ENCODE data around the gene IL36B. TPM values are rescaled to one million over a fixed set of nuclear protein-coding genes. Genes with fewer than 3 reads are reported as not detected.

The IL36B gene
- total RNA-seq, 4 donors from 2014 or later: not detected

DNA sequence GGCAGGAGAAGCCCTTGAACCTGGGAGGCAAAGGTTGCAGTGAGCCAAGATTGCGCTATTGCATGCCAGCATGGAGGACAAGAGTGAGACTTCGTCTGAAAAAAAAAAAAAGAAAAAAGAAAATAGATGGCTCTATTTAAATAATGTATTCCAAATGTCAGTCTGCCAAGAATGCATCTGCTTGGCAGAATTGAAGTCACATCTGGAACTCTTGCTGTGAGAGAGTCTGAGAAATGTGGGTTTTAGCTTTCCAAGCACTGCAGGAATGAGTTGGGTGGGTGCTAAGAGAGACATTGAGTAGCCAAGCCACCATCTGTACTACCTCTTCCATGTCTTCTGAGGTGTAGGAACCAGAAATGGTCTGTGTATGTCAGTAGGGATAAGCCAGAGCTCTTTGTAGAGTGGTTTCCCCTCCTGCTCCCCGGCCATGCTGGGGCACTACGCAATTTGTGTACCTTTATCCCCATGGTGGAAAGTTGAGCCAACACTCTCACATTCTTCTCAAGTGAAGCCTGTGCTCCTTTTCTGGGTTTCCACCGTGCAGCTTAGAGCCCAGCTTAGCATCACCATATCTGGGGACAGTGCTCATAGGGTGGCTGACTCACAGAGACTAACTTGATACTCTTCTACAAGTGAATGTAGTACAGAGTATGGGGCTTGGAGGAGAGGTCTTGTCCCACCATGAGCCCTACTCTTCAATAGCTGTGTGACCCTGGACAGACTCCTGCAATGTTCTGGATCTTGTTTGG, 40.4 kb upstream of the IL36B start:
- Histone ChIP-seq H3K27me3 (no peaks in the 10 kb centered on the region), H3K9me3 (no peaks in the 10 kb centered on the region), H3K4me1 (no peaks in the 10 kb centered on the region), H3K27ac (no peak overlapping the region), H3K4me3 (no peak overlapping the region), H3K36me3 (no peaks in the 10 kb centered on the region)
- no peak for DNase-seq
- TF ChIP-seq POLR2A (IDR thresholded peaks at IDR 0.05): no peak
- TF ChIP-seq, protein P1, sequence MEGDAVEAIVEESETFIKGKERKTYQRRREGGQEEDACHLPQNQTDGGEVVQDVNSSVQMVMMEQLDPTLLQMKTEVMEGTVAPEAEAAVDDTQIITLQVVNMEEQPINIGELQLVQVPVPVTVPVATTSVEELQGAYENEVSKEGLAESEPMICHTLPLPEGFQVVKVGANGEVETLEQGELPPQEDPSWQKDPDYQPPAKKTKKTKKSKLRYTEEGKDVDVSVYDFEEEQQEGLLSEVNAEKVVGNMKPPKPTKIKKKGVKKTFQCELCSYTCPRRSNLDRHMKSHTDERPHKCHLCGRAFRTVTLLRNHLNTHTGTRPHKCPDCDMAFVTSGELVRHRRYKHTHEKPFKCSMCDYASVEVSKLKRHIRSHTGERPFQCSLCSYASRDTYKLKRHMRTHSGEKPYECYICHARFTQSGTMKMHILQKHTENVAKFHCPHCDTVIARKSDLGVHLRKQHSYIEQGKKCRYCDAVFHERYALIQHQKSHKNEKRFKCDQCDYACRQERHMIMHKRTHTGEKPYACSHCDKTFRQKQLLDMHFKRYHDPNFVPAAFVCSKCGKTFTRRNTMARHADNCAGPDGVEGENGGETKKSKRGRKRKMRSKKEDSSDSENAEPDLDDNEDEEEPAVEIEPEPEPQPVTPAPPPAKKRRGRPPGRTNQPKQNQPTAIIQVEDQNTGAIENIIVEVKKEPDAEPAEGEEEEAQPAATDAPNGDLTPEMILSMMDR (IDR thresholded peaks at IDR 0.05): no peak

DNA sequence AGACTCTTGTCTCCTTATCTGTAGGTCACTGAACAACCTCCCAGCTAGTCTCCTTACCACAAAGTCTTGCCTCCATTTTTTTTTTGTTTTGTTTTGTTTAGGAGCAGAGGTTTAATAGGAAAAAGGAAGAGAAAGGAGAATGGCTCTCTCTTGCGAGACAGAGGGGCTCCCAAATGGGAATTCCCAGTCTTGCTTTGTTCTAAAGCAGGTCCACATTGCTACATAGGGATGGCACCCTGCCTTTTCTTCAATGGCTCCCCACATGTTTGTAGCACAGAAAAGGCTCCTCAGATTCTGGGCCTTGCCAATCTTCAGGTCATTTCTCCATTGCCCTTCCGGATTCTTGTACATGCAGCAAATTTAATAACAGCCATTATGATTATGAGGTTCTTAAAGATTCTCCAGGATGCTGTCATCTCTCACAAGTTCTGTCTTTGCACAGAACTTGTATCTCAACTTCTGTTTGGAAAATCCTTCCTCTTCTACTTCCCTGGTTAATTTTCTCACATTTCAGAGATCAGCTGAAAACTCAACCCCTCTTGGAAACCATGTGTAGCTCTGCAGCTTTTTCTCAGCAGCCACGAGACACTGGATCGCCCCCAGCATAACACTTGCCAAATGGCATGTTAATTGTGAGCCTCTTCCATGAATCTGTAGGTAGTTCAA, 38.7 kb upstream of the IL36B start:
- no peak for TF ChIP-seq POLR2A (IDR thresholded peaks at IDR 0.05)
- TF ChIP-seq, protein P1 (IDR thresholded peaks at IDR 0.05): no peak
- Histone ChIP-seq H3K27me3 (no peaks in the 10 kb centered on the region), H3K36me3 (no peaks in the 10 kb centered on the region), H3K4me3 (no peak overlapping the region), H3K27ac (no peak overlapping the region), H3K9me3 (no peaks in the 10 kb centered on the region), H3K4me1 (no peaks in the 10 kb centered on the region)
- no peak for DNase-seq

DNA sequence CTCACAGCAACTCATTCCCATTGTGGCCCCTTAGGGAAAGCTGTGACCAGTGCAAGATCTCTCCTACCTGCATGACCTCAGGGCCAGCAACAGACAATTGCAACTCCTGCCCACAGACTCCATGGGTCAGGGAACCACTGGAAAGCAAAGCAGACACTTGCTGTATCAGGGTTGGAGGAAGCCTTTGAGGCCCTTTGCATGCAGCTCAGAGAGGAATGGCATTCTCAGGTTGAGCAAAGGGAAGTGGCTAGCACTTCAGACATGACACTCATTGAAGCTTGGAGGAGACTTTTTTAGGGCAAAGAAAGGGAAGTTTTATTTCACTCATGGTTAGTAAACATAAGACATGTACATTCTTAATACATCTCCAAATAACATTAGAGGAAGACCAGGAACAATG, 37.2 kb upstream of the IL36B start:
- no peak for TF ChIP-seq POLR2A (IDR thresholded peaks at IDR 0.05)
- TF ChIP-seq, protein P1 (IDR thresholded peaks at IDR 0.05): no peak
- Histone ChIP-seq H3K9me3 (no peaks in the 10 kb centered on the region), H3K4me3 (no peak overlapping the region), H3K36me3 (no peaks in the 10 kb centered on the region), H3K4me1 (no peaks in the 10 kb centered on the region), H3K27me3 (no peaks in the 10 kb centered on the region), H3K27ac (no peak overlapping the region)
- DNase-seq: no peak

DNA sequence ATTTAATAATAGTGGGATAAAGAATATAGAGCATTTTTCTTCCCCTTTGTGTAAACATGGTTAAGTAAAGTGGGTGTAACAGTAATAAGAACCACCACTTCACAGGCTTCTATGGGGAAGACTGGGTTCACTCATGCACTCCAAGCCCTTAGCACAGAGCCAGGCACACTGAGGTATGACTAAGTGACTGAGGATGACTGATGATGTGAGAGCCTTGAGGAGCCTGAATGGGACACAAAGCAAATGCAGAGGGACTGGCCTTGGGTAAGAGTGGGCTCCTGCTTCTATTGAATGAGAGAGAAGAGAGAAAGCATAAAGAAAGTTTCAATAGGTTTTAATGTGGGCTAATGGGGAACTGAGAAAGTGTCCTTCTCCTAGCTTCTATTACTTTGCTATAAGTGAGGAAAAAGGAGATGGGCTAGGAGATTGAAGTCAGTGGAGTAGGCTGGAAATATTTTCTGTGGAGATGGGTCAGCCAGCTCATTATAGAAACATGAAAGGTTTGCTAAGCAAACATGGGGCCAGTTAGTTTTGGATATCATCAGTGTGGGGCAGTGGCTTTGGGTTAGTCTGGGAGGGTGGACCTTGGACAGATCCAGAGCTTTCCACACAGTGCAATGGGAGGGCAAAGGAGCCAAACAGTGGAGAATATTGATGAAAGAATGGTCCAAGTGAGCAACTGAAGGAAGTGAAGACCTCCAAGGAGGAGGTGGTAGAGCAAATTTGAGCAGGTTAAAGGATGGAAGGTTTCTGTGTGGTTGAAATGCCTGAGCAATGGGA, 35.7 kb upstream of the IL36B start:
- no peak overlapping the region for H3K27ac ChIP-seq

DNA sequence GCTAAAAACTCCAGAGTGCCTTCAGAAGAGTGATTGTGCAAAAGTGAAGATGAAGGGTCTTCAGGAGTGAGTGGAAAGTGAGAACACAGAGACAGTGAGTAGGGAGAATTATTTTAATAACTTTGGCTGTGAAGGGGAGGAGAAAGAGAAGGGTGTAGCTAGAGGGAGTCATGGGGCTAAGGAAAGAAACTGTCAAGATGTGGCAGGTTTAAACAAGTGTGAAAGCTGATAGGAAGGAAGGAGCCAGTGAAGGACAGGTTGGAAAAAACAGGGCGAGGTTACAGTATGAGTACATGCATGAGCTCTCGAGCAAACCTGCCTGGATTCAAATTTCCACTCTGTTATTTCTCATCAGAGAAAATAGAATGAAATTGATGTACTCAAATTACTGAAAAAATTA, 32.9 kb upstream of the IL36B start:
- Histone ChIP-seq H3K36me3 (no peaks in the 10 kb centered on the region), H3K4me3 (no peak overlapping the region), H3K27me3 (no peaks in the 10 kb centered on the region), H3K27ac (no peak overlapping the region), H3K9me3 (no peaks in the 10 kb centered on the region), H3K4me1 (no peaks in the 10 kb centered on the region)
- DNase-seq: no peak
- no peak for TF ChIP-seq POLR2A (IDR thresholded peaks at IDR 0.05)
- TF ChIP-seq, protein P1 (IDR thresholded peaks at IDR 0.05): no peak

More for the DNA sequence above, 35.7 kb upstream of the IL36B start:
- DNase-seq: no peak
- Histone ChIP-seq H3K4me1 (no peaks in the 10 kb centered on the region), H3K27me3 (no peaks in the 10 kb centered on the region), H3K4me3 (no peak overlapping the region), H3K9me3 (no peaks in the 10 kb centered on the region), H3K36me3 (no peaks in the 10 kb centered on the region)
- TF ChIP-seq, protein P1 (IDR thresholded peaks at IDR 0.05): no peak
- TF ChIP-seq POLR2A (IDR thresholded peaks at IDR 0.05): no peak

All from Peyer's patch (tissue), 4 donors.